Adrenal gland (tissue), 5 donors: ENCODE measurements around the gene TMEM232.

Experiments used
- POLR2A ChIP-seq, 2 donors: fragments of 450-650 bp; IDR thresholded peaks; one replicate each; pipeline ENCODE4 v1.6.1; 2017; ENCODE audit warnings: antibody characterized with exemption in 2 of 2, mild to moderate bottlenecking in 2 of 2, moderate library complexity in 1 of 2
- TF ChIP-seq, protein P1 (sequence below), 6 experiments: fragments of 450-650 bp in 4 of 6; fragments of 200-600 bp in 2 of 6; sonication (generic) in 1 of 6; IDR thresholded peaks; 1 replicate in 5 of 6; 2 replicates in 1 of 6; pipeline versions ENCODE4 v1.5.1 to v1.8.0; 2016 to 2021; ENCODE audit warnings: antibody characterized with exemption in 6 of 6, mild to moderate bottlenecking in 2 of 6, moderate library complexity in 1 of 6
- donor health status: DM: no; HTN: no; CAD: no.

DNA sequence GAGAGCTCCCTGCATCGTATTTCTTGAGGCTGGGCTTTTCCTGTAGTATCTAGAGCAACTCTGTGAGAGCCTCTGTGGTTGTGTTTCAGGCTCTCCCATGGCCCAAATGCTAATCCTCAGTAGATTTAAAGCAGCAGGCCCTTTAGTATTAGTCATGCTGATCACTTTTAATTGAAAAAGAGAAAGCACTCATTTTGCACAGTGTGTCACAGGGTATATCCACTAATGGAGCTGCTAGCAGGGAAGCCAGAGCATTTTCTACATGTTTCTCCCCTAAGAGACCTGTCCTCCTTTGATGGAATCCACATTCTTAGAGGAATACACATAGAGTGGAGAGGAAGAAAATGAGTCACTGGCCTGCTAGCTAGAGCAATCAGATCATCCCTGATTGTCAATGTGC, 348.5 kb downstream of the TMEM232 start:
- TF ChIP-seq, protein P1, sequence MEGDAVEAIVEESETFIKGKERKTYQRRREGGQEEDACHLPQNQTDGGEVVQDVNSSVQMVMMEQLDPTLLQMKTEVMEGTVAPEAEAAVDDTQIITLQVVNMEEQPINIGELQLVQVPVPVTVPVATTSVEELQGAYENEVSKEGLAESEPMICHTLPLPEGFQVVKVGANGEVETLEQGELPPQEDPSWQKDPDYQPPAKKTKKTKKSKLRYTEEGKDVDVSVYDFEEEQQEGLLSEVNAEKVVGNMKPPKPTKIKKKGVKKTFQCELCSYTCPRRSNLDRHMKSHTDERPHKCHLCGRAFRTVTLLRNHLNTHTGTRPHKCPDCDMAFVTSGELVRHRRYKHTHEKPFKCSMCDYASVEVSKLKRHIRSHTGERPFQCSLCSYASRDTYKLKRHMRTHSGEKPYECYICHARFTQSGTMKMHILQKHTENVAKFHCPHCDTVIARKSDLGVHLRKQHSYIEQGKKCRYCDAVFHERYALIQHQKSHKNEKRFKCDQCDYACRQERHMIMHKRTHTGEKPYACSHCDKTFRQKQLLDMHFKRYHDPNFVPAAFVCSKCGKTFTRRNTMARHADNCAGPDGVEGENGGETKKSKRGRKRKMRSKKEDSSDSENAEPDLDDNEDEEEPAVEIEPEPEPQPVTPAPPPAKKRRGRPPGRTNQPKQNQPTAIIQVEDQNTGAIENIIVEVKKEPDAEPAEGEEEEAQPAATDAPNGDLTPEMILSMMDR (IDR thresholded peaks at IDR 0.05), result no peak
- no peak for TF ChIP-seq POLR2A (IDR thresholded peaks at IDR 0.05)
